ENCODE measurements around the gene TRIM72.
"Not testable (repeated sequence)": the region's sequence is repeated elsewhere in the genome, so short reads cannot be mapped to it uniquely, and the experiment has no call there.

GRCh38 chr16:31278853-31279252, 64.9 kb downstream of the TRIM72 start:
- TF ChIP-seq CTCF (IDR thresholded peaks at IDR 0.05; ENCODE audit: low read depth, low read length); EZH2phosphoT487 (IDR thresholded peaks at IDR 0.05; ENCODE audit: low read depth): not testable (repeated sequence)
